Peyer's patch (tissue), 4 donors: ENCODE data around the gene ZC2HC1B. TPM values are rescaled to one million over a fixed set of nuclear protein-coding genes. Genes with fewer than 3 reads are reported as not detected.

Source experiments
- DNase-seq, 3 donors: peaks; one replicate each; pipeline ENCODE4 v3.0.0-alpha.2; 2017 to 2019
- H3K27ac ChIP-seq, 4 donors: fragments of 200-600 bp; sonication (generic); one replicate each; pipeline ENCODE4 v1.5.1; 2016 to 2019
- H3K27me3 ChIP-seq, 2 donors: fragments of 200-600 bp; sonication (generic); one replicate each; pipeline ENCODE4 v1.5.1; 2019
- H3K36me3 ChIP-seq, 3 donors: fragments of 200-600 bp; sonication (generic); one replicate each; pipeline ENCODE4 v1.5.1; 2016 to 2019
- H3K4me1 ChIP-seq, 4 donors: fragments of 200-600 bp; sonication (generic); one replicate each; pipeline ENCODE4 v1.5.1; 2016 to 2019
- H3K4me3 ChIP-seq, 4 donors: fragments of 200-600 bp; sonication (generic); 1 replicate in 3 of 4; 2 replicates in 1 of 4; pipeline ENCODE4 v1.5.1; 2016 to 2019; ENCODE audit warnings: mild to moderate bottlenecking in 1 of 4
- H3K9me3 ChIP-seq, 4 donors: fragments of 200-600 bp; sonication (generic); one replicate each; pipeline ENCODE4 v1.5.1; 2016 to 2019; ENCODE audit warnings: mild to moderate bottlenecking in 1 of 4
- POLR2A ChIP-seq, 2 donors: fragments of 450-650 bp; IDR thresholded peaks; one replicate each; pipeline ENCODE4 v1.5.1; 2017; ENCODE audit warnings: antibody characterized with exemption in 2 of 2, mild to moderate bottlenecking in 2 of 2, moderate library complexity in 2 of 2
- total RNA-seq, 4 donors: library from RNA; depleted of rRNA; stranded (reverse); fragments of >200 nt; gene quantifications; one replicate each; pipeline ENCODE4 v1.1.0, GENCODE V29; 2016
- TF ChIP-seq, protein P1 (sequence below), 6 experiments: fragments of 450-650 bp in 4 of 6; fragments of 200-600 bp in 2 of 6; sonication (generic) in 1 of 6; IDR thresholded peaks; one replicate each; pipeline ENCODE4 v1.5.1; 2017 to 2019; ENCODE audit warnings: antibody characterized with exemption in 6 of 6, mild to moderate bottlenecking in 3 of 6, moderate library complexity in 1 of 6

ZC2HC1B gene
- total RNA-seq, 4 donors from 2014 or later, result not detected

DNA sequence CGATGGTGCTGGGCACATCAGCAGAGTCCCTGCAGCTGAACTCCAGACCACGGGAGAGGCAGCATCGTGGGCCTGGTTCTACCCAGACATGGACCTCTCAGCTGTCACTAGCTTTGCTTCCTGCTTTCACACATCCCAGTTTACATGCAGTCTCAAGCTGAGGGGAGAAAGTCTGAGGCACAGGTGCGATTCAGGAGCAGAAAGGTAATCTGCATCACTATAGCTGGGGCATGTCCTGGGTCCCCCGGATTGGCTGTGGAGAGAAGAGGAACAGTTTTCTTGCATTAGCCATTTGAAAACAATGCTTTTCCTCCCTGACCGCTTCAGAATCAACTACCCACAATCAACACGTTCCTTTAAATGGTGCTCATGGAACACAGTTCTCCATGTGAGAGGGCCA is 83.9 kb downstream of the ZC2HC1B start:
- no peak for DNase-seq
- Histone ChIP-seq H3K4me1 (peaks cover 0 to 4% (median 0%) of the 10 kb centered on the region in 4 donors), H3K4me3 (no peak overlapping the region), H3K27ac (no peak overlapping the region), H3K27me3 (no peaks in the 10 kb centered on the region), H3K36me3 (no peaks in the 10 kb centered on the region), H3K9me3 (no peaks in the 10 kb centered on the region)
- TF ChIP-seq, protein P1, sequence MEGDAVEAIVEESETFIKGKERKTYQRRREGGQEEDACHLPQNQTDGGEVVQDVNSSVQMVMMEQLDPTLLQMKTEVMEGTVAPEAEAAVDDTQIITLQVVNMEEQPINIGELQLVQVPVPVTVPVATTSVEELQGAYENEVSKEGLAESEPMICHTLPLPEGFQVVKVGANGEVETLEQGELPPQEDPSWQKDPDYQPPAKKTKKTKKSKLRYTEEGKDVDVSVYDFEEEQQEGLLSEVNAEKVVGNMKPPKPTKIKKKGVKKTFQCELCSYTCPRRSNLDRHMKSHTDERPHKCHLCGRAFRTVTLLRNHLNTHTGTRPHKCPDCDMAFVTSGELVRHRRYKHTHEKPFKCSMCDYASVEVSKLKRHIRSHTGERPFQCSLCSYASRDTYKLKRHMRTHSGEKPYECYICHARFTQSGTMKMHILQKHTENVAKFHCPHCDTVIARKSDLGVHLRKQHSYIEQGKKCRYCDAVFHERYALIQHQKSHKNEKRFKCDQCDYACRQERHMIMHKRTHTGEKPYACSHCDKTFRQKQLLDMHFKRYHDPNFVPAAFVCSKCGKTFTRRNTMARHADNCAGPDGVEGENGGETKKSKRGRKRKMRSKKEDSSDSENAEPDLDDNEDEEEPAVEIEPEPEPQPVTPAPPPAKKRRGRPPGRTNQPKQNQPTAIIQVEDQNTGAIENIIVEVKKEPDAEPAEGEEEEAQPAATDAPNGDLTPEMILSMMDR (IDR thresholded peaks at IDR 0.05), result no peak
- no peak for TF ChIP-seq POLR2A (IDR thresholded peaks at IDR 0.05)

DNA sequence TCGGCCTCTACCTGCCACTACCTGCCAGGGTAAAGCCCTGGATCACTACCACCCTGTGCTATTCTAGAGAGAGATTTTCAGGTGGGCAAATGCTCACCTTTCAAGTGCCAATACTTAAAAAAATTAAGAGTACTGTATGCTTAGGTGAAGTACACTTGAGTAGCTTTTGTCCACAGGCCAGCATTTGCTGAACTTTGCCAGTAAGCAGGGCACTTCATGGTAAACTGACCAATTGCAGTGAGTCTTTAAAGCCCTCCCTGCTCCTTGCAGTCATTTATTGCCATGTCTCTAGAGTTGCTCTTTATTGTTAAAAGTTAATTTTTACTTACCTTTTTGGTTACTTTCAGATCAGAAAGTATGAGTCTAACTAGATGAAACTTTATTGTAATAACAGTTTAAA is 85.3 kb downstream of the ZC2HC1B start:
- H3K4me1 ChIP-seq, result peaks cover 0 to 4% (median 0%) of the 10 kb centered on the region in 4 donors
- H3K27ac ChIP-seq, result no peak overlapping the region
- H3K9me3 ChIP-seq, result no peaks in the 10 kb centered on the region
- no peak overlapping the region for H3K4me3 ChIP-seq
- DNase-seq, result no peak
- no peaks in the 10 kb centered on the region for H3K27me3 ChIP-seq
- H3K36me3 ChIP-seq, result no peaks in the 10 kb centered on the region
- TF ChIP-seq POLR2A (IDR thresholded peaks at IDR 0.05), result no peak
- TF ChIP-seq, protein P1 (IDR thresholded peaks at IDR 0.05), result no peak

DNA sequence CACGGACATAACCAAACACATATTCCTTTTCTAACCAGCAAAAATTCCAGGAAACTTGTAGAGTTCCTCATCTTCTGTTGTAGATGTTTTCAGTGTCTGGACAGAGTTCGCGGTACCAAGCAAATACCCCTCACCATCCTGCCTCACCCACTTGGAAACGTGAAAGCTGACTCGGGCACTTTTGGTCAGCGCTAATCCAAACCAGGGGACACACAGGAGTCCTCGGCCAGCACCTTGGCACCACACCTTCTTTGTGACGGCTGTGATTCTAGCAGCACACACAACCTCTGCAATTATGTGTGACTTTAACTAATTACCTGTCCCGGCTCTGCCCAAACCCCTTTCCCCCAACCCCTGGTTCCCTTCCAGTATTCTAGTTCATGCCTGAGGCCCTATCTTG is 85.7 kb downstream of the ZC2HC1B start:
- DNase-seq, result no peak
- H3K27ac ChIP-seq, result no peak overlapping the region
- no peak overlapping the region for H3K4me3 ChIP-seq
- no peaks in the 10 kb centered on the region for H3K27me3 ChIP-seq
- H3K9me3 ChIP-seq, result no peaks in the 10 kb centered on the region
- no peak for TF ChIP-seq POLR2A (IDR thresholded peaks at IDR 0.05)
- TF ChIP-seq, protein P1 (IDR thresholded peaks at IDR 0.05), result no peak
- H3K36me3 ChIP-seq, result no peaks in the 10 kb centered on the region
- H3K4me1 ChIP-seq, result peaks cover 0 to 4% (median 0%) of the 10 kb centered on the region in 4 donors

DNA sequence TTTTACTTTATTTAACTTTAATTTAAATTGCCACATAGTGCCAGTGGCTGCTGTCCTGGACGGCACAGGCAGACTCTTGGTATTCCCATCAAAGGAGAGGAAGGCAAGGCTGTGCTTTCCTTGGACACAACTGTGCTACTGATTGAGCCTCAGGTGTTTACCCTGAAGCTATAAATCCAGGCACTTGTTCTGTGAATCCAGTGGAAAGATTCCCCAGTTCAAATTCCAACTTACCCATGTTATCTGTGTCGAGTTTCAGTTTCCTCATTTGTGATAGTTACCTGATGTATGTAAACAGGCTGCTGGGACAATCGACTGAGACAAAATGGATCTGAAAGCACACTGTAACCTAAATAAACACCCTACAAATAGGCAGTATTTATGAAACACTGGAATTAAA is 86.6 kb downstream of the ZC2HC1B start:
- no peak overlapping the region for H3K4me3 ChIP-seq
- H3K4me1 ChIP-seq, result peaks cover 0 to 4% (median 0%) of the 10 kb centered on the region in 4 donors
- H3K27ac ChIP-seq, result no peak overlapping the region
- DNase-seq, result no peak
- no peaks in the 10 kb centered on the region for H3K36me3 ChIP-seq
- no peak for TF ChIP-seq POLR2A (IDR thresholded peaks at IDR 0.05)
- TF ChIP-seq, protein P1 (IDR thresholded peaks at IDR 0.05), result no peak
- H3K27me3 ChIP-seq, result no peaks in the 10 kb centered on the region
- H3K9me3 ChIP-seq, result no peaks in the 10 kb centered on the region

DNA sequence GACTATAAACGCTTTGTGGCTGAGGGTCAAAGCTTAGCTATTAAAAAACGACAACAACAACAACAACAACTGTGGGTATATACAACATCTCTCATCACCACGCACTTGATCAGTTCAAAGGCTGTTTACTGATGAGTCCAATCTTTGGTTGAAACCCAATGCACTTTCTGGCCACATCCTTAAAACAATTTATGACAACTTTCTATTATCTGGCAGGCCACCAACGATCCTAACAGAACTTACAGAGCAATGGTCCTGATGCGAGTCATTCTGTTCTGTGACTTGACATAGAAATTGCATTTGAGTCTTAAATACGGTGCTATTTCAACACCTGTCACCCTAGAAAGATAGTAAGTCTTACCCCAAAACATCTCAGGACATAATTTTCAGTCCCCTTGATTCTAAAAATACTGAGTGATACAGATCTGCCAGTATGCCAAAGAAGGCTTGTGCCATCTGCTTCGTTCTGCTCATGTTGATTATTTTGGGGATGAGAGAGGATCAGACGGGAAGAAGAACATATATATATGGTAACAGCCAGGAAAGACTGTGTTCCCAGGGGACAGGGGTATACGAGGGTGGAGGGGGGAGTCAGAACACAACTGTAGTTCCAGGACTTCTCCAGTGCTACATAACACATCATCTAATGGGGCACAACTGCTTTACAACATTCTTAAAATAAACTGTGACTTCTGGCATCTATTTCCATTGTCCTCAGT is 87.9 kb downstream of the ZC2HC1B start:
- Histone ChIP-seq H3K4me1 (peaks cover 0 to 4% (median 0%) of the 10 kb centered on the region in 4 donors), H3K4me3 (no peak overlapping the region), H3K27me3 (no peaks in the 10 kb centered on the region), H3K36me3 (no peaks in the 10 kb centered on the region), H3K9me3 (no peaks in the 10 kb centered on the region), H3K27ac (no peak overlapping the region)
- TF ChIP-seq, protein P1 (IDR thresholded peaks at IDR 0.05), result no peak
- no peak for TF ChIP-seq POLR2A (IDR thresholded peaks at IDR 0.05)
- no peak for DNase-seq
